HG02571 (cell line): ENCODE data around the gene FEM1C.

ENCODE experiments used
- ATAC-seq: cut with Tn5 transposase; IDR thresholded peaks from one replicate; pipeline ENCODE4 v1.9.1; 2021; ENCODE audit warnings: mild to moderate bottlenecking, moderate library complexity; ENCODE audit not compliant: unreplicated experiment

The FEM1C gene

GRCh38 chr5:115557667-115558387, 13.3 kb upstream of the FEM1C start:
- no peak for ATAC-seq

- no peak for ATAC-seq
These were observed 11.7 kb upstream of the FEM1C start for GRCh38 chr5:115556276-115556675.

- ATAC-seq: no peak
These were observed 10.6 kb upstream of the FEM1C start for GRCh38 chr5:115555084-115555633.

GRCh38 chr5:115553082-115553481, 8.5 kb upstream of the FEM1C start:
- no peak for ATAC-seq

- ATAC-seq: no peak
These were observed 6.8 kb upstream of the FEM1C start for GRCh38 chr5:115551415-115551814.

GRCh38 chr5:115549154-115549553, 4.6 kb upstream of the FEM1C start:
- no peak for ATAC-seq

GRCh38 chr5:115548683-115549082, 4.1 kb upstream of the FEM1C start:
- ATAC-seq: no peak

GRCh38 chr5:115545351-115545882, 842 bp upstream of the FEM1C start:
- ATAC-seq: no peak

- peak; percentile 6 for ATAC-seq
These were observed 536 bp downstream of the FEM1C start for GRCh38 chr5:115544043-115544435.

GRCh38 chr5:115543365-115544042, 1.1 kb downstream of the FEM1C start:
- ATAC-seq: peak; percentile 26

- no peak for ATAC-seq
These were observed 1.8 kb downstream of the FEM1C start for GRCh38 chr5:115542651-115543364.

GRCh38 chr5:115542086-115542485, 2.5 kb downstream of the FEM1C start:
- ATAC-seq: no peak

- no peak for ATAC-seq
These were observed 3.0 kb downstream of the FEM1C start for GRCh38 chr5:115541611-115542010.

- no peak for ATAC-seq
These were observed 9.0 kb downstream of the FEM1C start for GRCh38 chr5:115535479-115536035.

- ATAC-seq: no peak
These were observed 12.1 kb downstream of the FEM1C start for GRCh38 chr5:115532517-115532916.

- no peak for ATAC-seq
These were observed 12.7 kb downstream of the FEM1C start for GRCh38 chr5:115531787-115532367.

GRCh38 chr5:115531380-115531779, 13.2 kb downstream of the FEM1C start:
- ATAC-seq: no peak

GRCh38 chr5:115530426-115530825, 14.1 kb downstream of the FEM1C start:
- ATAC-seq: no peak

- ATAC-seq: no peak
These were observed 18.0 kb downstream of the FEM1C start for GRCh38 chr5:115526604-115527003.

- no peak for ATAC-seq
These were observed 20.3 kb downstream of the FEM1C start for GRCh38 chr5:115524199-115524847.
